GM03348 (cell line): ENCODE measurements around the gene HEATR9.

Source experiments
- DNase-seq: peaks from one replicate; pipeline ENCODE4 v3.0.0; 2012; ENCODE audit warnings: low spot score

Gene HEATR9

DNA sequence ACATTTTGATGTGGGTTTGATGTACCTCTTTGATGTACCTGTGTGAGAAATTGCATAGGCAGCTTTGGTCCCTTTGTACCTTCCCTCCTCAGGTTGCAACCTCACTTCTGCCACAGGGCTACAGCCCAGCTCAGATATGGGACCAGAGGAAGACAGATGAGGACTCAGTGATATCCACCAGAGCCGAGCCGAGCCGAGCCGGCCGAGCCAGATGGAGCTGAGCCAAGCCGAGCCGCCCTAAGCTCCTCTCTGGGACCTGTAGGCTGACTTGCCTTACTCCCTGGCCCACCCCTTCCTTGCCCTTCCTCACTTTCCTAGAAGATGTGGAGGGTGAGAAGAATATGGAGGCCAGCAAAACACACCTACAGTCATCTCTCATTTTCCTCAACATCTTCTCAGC lies 3.8 kb downstream of the HEATR9 start:
- no peak for DNase-seq

DNA sequence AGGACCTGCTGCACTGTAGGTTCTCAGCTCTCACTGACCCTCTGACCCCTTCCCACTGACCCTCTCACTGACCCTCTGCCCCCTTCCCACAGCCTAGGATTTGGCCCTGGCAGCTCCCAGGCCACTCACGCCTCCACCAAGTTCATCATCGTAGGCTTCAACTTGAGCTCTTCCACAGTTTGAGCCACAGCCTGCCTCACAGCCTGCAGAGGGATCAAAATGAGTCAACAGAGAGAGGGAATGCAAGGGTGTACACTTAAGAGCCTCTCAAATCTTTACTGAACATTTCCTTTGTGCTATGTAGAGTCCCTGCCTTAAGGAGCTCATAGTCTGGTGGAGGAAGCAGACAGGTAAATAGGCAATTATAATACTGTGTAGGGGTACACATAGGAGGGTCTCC lies 12.1 kb downstream of the HEATR9 start:
- DNase-seq: no peak

DNA sequence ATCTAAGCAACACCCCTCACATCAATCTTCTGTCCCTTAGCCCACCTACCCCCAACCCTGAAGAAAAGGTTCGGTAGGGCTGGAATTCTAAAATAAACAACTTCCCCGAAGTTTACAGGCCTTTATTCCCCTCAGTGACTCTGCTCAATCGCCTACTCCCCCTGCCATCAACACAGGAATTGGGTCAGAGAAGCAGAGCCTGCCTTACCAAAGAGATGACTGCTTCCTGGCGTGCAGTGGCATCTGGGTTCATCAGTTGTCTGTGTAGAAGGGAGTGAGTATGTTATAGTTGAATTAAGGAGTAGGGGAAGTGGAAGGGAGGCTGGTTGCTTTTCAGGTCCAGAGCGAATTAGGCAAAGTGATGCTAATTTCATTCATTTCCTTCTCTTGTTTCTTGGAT lies 12.7 kb downstream of the HEATR9 start:
- no peak for DNase-seq

DNA sequence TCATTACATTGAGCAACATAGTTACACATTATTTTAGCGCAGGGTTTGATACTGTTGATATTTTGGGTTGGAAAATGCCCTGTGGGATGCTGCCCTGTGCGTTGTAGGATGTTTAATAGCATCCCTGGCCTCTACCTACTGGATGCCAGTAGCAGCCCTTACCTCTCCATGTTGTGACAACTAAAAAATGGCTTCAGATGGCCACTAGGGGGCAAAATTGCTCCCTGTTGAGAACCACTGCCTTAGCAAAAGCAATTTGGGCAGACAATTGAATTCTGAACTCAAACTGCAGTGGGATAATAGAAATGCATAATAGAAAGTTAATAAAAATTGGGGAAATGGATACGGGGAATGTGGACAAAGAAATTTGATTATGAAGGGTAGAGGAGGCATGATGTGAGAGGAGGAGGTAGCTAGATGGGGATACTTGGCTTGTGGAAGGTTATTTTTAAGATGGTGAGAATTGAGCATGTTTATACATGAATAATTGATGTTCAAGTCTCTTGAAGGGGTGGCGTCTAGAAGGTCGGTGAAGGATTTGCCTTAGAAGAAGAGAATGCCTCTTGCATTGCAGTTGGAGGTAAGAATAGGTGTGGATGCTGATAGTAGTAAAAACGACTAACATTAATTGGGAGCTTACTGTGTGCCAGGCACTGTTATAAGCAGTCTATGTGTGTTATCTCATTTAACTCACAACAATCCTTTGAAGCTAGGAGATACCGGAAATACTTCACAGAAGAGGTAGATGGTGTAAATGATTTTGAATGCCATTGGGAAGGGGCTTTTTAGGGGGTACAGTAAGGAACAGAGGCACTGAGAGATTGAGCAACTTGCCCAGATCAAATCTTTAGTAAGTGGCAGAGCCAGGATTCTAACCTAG lies 19.0 kb downstream of the HEATR9 start:
- peak; percentile 54 for DNase-seq

DNA sequence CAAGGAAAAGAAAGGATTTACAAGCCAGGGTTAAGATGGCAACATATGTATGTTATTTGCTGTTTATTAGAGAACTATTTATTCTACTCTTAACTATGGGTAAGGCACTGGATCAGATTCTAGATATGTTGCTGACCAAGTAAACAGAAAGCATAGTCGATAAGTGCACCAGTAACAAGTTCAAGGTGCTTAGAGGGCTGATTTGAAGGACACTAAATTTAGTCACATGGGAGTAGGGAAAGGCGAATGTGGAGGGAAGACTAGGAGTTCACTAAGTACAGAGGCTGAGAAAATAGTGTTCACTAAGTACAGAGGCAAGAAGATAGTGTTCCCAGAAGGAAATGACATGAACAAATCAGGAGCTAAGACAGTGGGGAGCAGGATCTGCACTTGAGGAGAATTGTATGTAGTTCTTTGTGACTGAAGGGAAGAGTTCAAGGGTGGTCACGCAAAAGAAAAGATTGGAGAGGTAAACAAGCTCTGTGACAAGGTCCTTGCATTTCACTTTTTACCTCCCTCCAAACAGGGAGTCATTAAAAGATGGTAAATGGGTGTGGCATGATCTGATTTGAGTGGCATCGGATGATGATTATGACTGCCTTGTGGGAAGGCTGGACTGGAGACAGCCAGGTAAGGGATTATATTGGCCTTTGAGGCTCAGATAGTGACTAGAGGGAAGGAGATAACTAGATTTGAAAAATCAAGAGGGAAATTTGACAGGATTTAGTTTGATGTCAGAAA lies 20.9 kb downstream of the HEATR9 start:
- DNase-seq: no peak

DNA sequence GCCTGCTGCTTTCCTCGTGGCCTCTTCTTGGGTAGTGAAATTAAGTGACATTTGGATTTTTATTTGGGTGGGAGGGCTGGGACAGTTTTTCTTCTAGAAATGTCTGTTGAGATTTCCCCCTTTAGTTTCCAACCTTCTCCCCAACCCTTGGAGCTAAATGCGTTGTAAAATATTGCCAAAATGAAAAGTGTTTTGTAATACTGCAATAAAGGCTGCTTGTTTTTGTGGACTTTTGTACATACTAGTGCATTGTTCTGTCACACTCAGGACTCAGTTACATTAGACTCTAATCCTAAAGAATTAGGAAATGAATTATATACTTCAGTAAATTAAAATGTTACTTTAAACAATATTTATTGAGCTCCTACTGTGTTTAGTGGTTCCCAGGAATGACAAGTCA lies 21.7 kb downstream of the HEATR9 start:
- no peak for DNase-seq

DNA sequence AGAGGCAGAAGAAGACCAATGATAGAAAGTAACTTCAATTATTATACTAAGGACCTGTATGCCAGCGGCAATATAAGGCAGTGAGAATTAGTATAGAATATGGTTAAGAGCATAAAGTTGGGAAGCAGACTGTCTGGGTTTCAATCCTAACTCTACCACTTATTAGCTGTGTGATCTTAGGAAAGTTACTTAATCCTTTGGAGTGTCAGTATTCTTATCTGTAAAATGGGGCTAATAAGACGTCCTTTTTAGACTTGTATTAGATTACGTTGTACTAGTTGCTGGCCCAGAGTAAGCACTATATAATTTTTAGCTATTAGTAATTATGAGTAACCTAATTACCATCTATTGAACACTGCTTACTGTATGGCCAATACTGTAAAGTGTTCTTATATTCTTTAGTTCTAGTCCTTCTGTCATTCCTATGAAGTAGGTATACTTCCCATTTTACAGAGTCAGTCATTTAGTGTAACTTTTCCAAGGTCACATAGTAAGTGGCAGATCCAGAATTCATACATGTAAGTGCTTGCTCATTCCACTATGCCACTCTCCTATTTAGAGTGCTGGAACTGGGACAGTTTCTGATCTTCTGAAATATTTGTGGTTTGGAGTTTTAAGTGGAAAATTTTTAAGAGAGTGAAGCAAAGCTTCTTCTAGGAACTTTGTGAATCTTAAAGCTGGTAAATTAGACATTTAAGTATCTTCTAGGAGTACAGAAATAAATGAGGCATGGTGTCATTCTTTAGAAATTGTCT lies 22.5 kb downstream of the HEATR9 start:
- peak; percentile 72 for DNase-seq

DNA sequence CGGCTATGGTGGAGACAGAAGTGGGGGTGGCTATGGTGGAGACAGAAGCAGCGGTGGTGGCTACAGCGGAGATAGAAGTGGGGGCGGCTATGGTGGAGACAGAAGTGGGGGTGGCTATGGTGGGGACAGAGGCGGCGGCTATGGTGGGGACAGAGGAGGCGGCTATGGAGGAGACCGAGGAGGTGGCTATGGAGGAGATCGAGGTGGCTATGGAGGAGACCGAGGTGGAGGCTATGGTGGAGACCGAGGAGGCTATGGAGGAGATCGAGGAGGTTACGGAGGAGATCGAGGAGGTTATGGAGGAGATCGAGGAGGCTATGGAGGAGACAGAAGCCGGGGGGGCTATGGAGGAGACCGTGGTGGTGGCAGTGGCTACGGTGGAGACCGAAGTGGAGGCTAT lies 24.1 kb downstream of the HEATR9 start:
- no peak for DNase-seq

DNA sequence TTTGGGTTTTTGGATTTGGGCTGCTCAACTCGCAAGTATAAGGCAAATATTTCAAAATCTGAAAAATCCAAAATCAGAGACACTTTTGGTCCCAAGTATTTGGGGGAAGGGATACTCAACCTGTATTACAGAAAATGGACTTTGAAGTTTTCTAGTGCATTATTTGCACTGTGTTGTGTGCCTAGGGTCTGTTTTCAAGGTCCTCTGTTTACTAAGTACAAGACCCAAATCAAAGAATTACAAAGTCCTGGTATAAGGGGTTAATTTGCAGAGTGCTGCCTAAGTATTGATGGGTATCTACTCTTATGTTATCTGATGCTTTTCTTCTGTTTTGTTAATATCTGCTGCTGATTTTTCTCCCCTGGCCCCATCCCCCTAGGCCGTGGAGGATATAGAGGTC lies 25.0 kb downstream of the HEATR9 start:
- DNase-seq: no peak

DNA sequence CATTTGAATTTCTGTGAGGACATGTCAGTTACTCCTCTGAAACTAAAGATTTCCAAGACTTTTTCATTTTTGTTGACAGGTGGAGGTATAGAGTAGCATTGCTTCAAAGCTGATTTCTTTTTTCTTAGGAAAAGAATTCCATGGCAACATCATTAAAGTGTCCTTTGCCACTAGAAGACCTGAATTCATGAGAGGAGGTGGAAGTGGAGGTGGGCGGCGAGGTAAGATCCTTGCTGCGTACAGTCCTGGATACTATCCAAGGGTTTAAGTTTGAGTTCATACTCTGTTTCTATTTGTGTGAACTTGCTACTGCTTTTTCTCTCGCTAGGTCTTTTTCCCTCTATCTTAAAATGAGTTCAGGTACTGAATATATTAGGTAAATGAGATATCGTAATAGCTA lies 26.5 kb downstream of the HEATR9 start:
- no peak for DNase-seq

DNA sequence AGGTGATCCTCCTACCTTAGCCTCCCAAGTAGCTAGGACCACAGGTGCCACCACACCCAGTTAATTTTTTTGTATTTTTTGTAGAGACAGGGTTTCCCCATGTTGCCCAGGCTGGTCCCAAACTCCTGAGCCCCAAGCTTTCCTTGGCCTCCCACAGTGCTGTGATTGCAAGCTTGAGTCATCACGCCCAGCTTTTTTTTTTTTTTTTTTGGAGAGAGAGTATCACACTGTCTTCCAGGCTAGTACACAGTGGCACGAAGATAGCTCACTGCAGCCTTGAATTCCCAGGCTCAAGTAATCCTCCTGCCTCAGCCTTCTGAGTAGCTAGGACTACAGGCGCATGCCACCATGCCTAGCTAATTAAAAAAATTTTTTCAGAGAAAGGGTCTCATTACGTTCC lies 27.2 kb downstream of the HEATR9 start:
- DNase-seq: no peak

DNA sequence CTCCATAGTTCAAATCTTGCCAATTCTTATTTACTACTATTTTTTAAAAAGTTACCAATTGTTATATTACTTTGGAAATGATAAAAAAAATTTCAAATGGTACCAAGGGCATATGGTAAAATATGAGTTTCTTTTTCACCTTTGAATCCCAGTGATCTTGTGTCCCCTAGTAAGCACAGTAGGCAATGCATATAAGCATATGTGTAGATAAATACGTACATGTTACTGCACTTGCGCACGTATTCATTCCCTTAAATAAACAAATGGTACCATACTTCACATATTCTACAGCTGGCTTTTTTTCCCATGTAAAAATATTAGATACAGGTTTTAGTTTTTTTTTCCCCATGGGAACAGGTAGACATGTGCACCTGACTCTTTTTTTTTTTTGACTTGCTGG lies 27.6 kb downstream of the HEATR9 start:
- no peak for DNase-seq

DNA sequence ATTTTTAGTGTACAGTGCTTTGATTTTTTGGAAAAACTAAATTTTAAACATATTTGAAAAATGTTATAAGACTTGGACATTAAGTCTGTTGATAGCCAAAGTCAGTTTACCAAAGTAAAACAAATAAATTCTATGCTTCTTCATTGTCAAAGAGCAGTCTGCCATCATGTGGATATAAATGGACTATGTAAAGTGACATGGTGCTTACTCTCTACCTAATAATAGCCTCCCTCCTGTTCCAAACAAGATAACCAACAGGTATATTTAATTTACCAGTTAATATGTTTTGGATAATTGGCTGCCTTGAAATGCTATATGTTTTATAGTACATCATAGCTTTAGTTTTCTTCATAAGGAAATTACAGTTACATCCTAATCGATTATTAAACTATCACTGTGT lies 43.5 kb downstream of the HEATR9 start:
- no peak for DNase-seq

DNA sequence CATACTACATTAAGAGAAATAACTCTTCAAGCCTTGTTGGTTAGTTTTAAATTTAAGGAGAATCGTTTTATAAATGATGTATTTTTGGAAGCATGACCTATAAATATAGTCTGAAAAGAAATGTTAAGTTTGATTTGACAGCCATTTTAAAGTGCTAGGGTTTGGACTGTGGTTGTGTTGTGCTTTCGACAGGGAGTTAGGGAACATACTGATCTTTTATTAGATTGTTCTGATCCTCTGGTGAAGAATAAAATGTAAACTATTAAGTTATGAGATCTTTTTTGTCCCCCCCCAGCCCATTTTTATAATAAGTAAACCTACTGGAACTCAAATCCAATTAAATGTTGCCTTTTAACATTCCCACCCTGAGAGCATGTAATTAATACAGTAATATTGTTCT lies 47.4 kb downstream of the HEATR9 start:
- DNase-seq: no peak

DNA sequence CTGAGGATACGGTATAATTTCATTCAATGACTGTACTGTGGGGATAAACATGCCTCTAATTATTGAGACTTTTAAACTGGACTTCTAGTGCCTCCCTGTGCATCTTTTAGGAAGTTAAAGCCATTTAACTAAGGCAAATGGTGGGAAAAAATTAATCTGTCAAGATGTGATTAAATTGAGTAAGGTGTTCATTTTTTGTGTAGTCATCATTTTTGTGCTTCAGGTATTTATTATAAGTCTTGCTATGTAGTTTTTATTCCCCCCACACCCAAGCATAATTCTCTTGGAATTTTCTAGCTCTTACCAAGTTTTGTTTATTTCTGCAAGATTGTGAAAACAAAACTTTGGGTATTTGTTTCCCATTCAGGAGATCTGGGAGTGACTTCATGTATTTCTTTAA lies 49.2 kb downstream of the HEATR9 start:
- DNase-seq: no peak

DNA sequence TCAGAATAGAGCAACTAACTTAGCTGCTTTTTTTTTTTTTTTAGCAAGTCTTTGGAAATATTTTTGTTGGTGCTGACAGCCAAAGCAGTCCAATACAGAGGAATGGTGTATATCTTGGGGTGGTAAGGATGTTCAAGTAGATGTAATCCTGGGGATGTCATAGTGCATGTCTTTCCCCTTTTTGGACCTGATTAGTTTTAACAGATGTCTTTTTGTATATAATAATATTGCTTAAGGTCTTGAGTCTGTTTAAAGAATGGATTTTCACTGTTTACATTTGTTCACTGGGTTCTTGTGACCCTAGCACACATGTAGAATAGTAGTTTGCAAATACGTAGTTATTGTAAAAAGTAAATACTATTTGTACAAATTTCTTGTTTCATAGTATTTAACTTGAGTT lies 51.5 kb downstream of the HEATR9 start:
- no peak for DNase-seq

DNA sequence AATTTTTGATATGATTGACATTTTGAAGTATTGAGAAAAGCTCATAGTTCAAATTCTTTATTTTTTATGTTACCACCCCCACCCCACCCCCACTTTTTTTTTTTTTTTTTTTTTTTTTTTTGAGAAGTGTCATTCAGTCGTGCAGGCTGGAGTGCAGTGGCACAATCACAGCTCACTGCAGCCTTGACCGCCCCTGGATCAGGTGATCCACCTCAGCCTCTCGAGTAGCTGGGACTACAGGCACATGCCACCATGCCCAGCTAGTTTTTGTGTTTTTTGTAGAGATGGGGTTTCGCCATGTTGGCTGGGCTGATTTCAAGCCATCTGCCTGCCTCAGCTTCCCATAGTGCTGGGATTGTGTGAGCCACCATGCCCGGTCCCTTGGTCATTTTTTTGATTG lies 52.0 kb downstream of the HEATR9 start:
- DNase-seq: no peak

DNA sequence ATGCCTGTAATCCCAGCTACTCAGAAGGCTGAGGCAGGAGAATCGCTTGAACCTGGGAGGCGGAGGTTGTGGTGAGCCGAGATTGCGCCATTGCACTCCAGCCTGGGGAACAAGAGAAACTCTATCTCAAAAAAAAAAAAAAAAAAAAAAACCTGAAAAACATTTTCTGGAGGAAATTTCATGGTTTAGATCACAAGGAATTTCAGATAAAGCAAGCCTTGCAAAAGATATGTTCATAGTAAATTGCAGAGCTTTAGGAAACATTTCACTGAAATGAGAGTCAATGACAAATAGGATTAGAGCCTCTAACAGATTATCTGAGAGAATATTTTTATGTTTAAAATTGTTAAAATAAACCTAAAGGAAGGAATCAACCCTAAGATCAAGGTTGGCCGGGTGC lies 56.2 kb downstream of the HEATR9 start:
- no peak for DNase-seq

DNA sequence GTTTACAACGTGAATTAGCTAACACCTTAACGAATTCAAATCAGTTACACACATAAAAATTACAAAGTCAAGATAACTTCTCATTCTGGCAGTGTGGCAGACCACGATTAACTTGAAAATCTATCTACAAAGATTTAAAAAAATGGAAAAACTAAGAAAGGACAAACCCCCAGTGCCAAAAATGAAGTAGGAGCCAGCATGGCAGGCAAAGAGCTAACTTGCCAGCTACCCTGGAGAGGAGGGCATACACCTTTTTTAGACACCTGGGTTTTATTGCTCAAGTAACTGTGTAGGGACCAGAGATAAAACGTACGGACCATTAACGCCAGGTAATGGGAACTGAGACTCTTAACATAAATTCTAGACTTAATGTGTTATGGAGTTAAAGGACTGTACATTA lies 56.9 kb downstream of the HEATR9 start:
- DNase-seq: no peak

DNA sequence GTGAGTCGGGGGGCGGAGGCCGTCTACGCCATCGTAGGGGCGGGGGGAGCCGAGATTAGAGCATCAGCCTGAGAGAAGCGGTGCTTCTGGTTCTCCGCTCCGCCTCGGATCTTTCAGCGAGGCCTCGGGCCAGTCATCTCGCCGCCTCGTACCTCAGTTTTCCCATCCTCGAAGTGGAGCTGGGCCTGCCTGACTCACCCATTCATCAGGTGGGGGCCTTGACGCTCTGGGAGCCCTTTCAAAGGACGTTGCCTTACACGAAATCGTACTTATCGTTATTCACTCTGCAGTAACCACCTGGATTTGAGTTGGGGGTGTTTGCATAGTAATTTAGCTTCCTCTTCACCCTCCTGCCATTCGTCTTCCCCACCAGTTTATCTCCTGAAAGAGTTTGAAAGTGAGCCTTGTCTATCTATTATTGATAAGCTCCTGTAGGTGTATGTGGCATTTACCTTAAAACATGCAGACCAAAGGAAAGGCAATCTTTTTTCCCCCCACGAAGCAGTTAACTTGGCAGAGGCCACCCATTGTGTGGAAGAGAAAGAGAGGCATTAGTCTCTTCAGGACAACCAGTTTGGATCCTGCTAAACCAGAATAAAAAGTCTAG lies 58.7 kb downstream of the HEATR9 start:
- peak; percentile 40 for DNase-seq

DNA sequence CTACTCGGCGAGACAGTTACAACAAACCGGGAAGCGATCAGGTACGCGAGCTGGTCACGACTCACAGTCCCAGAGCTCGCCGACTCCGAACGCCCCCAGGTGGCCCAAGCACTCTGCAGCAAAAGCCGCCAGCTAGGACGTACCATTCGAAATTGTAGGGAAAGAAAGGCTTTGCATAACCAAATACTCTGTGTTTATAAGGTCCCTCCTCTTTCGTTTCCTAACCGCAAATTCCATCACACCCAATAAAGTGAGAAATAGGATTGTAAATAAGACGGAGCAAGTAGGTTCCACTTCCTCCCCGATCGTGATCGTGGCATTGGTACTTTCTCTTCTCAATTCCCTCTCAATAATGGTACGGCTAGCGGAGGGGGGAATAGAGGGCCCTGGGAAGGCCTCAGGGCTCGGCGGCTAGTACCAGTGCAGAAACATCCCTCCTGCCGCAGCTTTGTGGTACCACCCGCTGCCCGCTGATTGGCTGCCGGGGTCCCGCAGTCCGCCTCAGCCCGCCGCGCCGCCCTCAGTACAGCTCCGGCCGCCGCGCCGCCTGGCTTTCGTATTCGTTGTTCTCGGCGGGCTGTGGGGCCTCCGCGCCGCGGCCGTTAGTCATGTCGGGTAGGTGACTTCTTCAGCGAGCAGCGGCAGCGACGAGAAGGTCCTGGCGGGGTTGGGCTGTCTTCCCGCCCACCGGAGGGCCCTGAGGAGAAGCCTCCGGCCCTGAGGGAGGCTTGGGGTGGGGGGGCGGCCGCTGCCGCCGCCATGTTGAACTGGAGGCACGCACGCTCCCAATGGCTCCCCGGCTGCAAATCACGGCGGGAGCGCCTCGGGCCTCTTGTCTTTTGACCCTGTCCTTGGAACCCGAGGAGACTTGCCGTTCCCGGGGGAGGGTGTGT lies 59.5 kb downstream of the HEATR9 start, which contains the start of gene TAF15:
TSS of gene TAF15 (plus strand) at position 523 of the 893 bp plus-strand sequence. CDS start at position 609, 86 bp downstream.
- peak; percentile 98 for DNase-seq
